ENCODE data around the gene OSBPL2. TPM values are rescaled to one million over a fixed set of nuclear protein-coding genes. Genes with fewer than 3 reads are reported as not detected.

OSBPL2 gene
- total and polyA plus RNA-seq, 7 donors = 27.0 to 36.8 (median 31.7) TPM

- 84 to 90% methylated on average over 38 of the region's 38 CpGs for WGBS, 2 donors
- intact Hi-C loops (cut with DNase I) = no loop called here
- TF ChIP-seq CTCF (IDR thresholded peaks at IDR 0.05) = no peak
- TF ChIP-seq POLR2A (IDR thresholded peaks at IDR 0.05) = no peak
- TF ChIP-seq POLR2AphosphoS5 (IDR thresholded peaks at IDR 0.05) = no peak
- no peak for TF ChIP-seq EP300 (IDR thresholded peaks at IDR 0.05)
- Histone ChIP-seq H3K27ac (no peak overlapping the region), H3K4me1 (no peaks in the 10 kb centered on the region), H3K9me3 (no peaks in the 10 kb centered on the region), H3K4me3 (no peak overlapping the region), H3K27me3 (no peaks in the 10 kb centered on the region), H3K36me3 (peaks cover 24 to 72% (median 41%) of the 10 kb centered on the region in 4 donors)
- no peak for DNase-seq
These were observed 36.9 kb upstream of the OSBPL2 start for GRCh38 chr20:62201173-62202082.

GRCh38 chr20:62202083-62202395 is 36.3 kb upstream of the OSBPL2 start:
- intact Hi-C loops (cut with DNase I) = no loop called here
- TF ChIP-seq POLR2AphosphoS5 (IDR thresholded peaks at IDR 0.05) (no peak), POLR2A (IDR thresholded peaks at IDR 0.05) (no peak), EP300 (IDR thresholded peaks at IDR 0.05) (no peak), CTCF (IDR thresholded peaks at IDR 0.05) (no peak)
- Histone ChIP-seq H3K27me3 (no peaks in the 10 kb centered on the region), H3K36me3 (peaks cover 24 to 66% (median 40%) of the 10 kb centered on the region in 4 donors), H3K27ac (no peak overlapping the region), H3K4me1 (no peaks in the 10 kb centered on the region), H3K4me3 (no peak overlapping the region), H3K9me3 (no peaks in the 10 kb centered on the region)
- DNase-seq = no peak
- 63 to 77% methylated on average over 5 of the region's 5 CpGs for WGBS, 2 donors

- H3K9me3 ChIP-seq = no peaks in the 10 kb centered on the region
- H3K27ac ChIP-seq = no peak overlapping the region
- H3K36me3 ChIP-seq = peaks cover 19 to 59% (median 35%) of the 10 kb centered on the region in 4 donors
- no peaks in the 10 kb centered on the region for H3K4me1 ChIP-seq
- 90 to 92% methylated on average over 23 of the region's 23 CpGs for WGBS, 2 donors
- no peak for TF ChIP-seq POLR2A (IDR thresholded peaks at IDR 0.05)
- TF ChIP-seq CTCF (IDR thresholded peaks at IDR 0.05) = no peak
- no peak for TF ChIP-seq POLR2AphosphoS5 (IDR thresholded peaks at IDR 0.05)
- TF ChIP-seq EP300 (IDR thresholded peaks at IDR 0.05) = no peak
- no peak overlapping the region for H3K4me3 ChIP-seq
- H3K27me3 ChIP-seq = no peaks in the 10 kb centered on the region
- DNase-seq = no peak
- intact Hi-C loops (cut with DNase I) = no loop called here
These were observed 35.5 kb upstream of the OSBPL2 start for GRCh38 chr20:62202676-62203377.

- intact Hi-C loops (cut with DNase I) = no loop called here
- no peaks in the 10 kb centered on the region for H3K9me3 ChIP-seq
- H3K27ac ChIP-seq = no peak overlapping the region
- no peak overlapping the region for H3K4me3 ChIP-seq
- DNase-seq = no peak
- peaks cover 13 to 52% (median 29%) of the 10 kb centered on the region in 4 donors for H3K36me3 ChIP-seq
- H3K27me3 ChIP-seq = no peaks in the 10 kb centered on the region
- TF ChIP-seq EP300 (IDR thresholded peaks at IDR 0.05) (no peak), POLR2AphosphoS5 (IDR thresholded peaks at IDR 0.05) (no peak), CTCF (IDR thresholded peaks at IDR 0.05) (no peak), POLR2A (IDR thresholded peaks at IDR 0.05) (no peak)
- 87 to 90% methylated on average over 22 of the region's 22 CpGs for WGBS, 2 donors
- H3K4me1 ChIP-seq = no peaks in the 10 kb centered on the region
These were observed 34.8 kb upstream of the OSBPL2 start for GRCh38 chr20:62203378-62204030.
